Measurements from ENCODE around the gene NCAPG2.

GRCh38 chr7:158586499-158587161 lies 118.0 kb downstream of the NCAPG2 start:
- no peak for TF ChIP-seq FOXM1 (IDR thresholded peaks at IDR 0.05; ENCODE audit: borderline replicate concordance)
- no peak for TF ChIP-seq L3MBTL2 (conservative IDR thresholded peaks at IDR 0.05)
- TF ChIP-seq ELF4 (IDR thresholded peaks at IDR 0.05) = no peak
- TF ChIP-seq SP1 (IDR thresholded peaks at IDR 0.05) = no peak
- TF ChIP-seq BHLHE40 (IDR thresholded peaks at IDR 0.05; ENCODE audit: borderline replicate concordance) = no peak
- TF ChIP-seq FOXA1 (IDR thresholded peaks at IDR 0.05) = no peak
- TF ChIP-seq CTBP1 (IDR thresholded peaks at IDR 0.05; ENCODE audit: borderline replicate concordance) = no peak
- no peak for TF ChIP-seq NFRKB (IDR thresholded peaks at IDR 0.05)
- TF ChIP-seq HDGF (IDR thresholded peaks at IDR 0.05; ENCODE audit: borderline replicate concordance) = no peak
- TF ChIP-seq ARNT (IDR thresholded peaks at IDR 0.05) = no peak

Measured in HEK293T (cell line).